HEK293 (cell line): Measurements from ENCODE around the gene TOM1L2.

Source experiments
- CTCF ChIA-PET: fragments of 350-600 bp; formaldehyde crosslinking; extraction: SDS; loops from one replicate; lab custom pipeline; 2021; ENCODE audit warnings: antibody characterized with exemption; lab: Yijun Ruan, JAX
- POLR2A ChIA-PET: fragments of 300-600 bp; formaldehyde crosslinking; extraction: SDS; loops from one replicate; lab custom pipeline; 2020; ENCODE audit warnings: antibody characterized with exemption, inconsistent platforms; lab: Yijun Ruan, JAX
- H3K27ac ChIP-seq: fragments of 200-500 bp; sonication (Bioruptor generic); 2 replicates; pipeline ENCODE4 v1.5.1; 2014; ENCODE audit warnings: low read depth, low read length, control low read depth, inconsistent platforms; ENCODE audit errors: extremely low read depth
- H3K36me3 ChIP-seq, 2 experiments: fragments of 200-500 bp in 1 of 2; sonication (Bioruptor generic) in 1 of 2; 1 replicate in 1 of 2; 2 replicates in 1 of 2; pipeline ENCODE4 v1.5.1; 2014 to 2017; ENCODE audit warnings: inconsistent platforms in 2 of 2, low read length in 2 of 2; ENCODE audit not compliant: control insufficient read depth in 2 of 2, insufficient read depth in 1 of 2
- H3K4me1 ChIP-seq: fragments of 200-500 bp; sonication (Bioruptor generic); 2 replicates; pipeline ENCODE4 v1.5.1; 2014; ENCODE audit warnings: mild to moderate bottlenecking, low read length, inconsistent platforms; ENCODE audit not compliant: control insufficient read depth, insufficient read depth
- H3K4me3 ChIP-seq: 2 replicates; pipeline ENCODE4 v1.5.1; 2011; ENCODE audit warnings: low read depth, mild to moderate bottlenecking, control low read depth, low read length, moderate library complexity
- H3K9me3 ChIP-seq: fragments of 200-500 bp; sonication (Bioruptor generic); 2 replicates; pipeline ENCODE4 v1.5.1; 2014; ENCODE audit warnings: low read depth, low read length, inconsistent platforms; ENCODE audit not compliant: control insufficient read depth, insufficient read depth
- FEZF1 ChIP-seq: fragments of 450-650 bp; formaldehyde crosslinking; IDR thresholded peaks from 2 replicates; pipeline ENCODE4 v1.5.1; 2016; ENCODE audit warnings: missing biosample characterization, missing genetic modification characterization
- IKZF3 ChIP-seq: fragments of 450-650 bp; IDR thresholded peaks from 2 replicates; pipeline ENCODE4 v1.5.0; 2018; ENCODE audit warnings: missing biosample characterization, mild to moderate bottlenecking, missing genetic modification characterization, moderate library complexity
- KLF7 ChIP-seq: fragments of 450-650 bp; formaldehyde crosslinking; IDR thresholded peaks from 2 replicates; pipeline ENCODE4 v1.5.1; 2016; ENCODE audit warnings: missing biosample characterization, missing genetic modification characterization, borderline replicate concordance
- KLF9 ChIP-seq: fragments of 450-650 bp; formaldehyde crosslinking; IDR thresholded peaks from 2 replicates; pipeline ENCODE4 v1.5.1; 2016; ENCODE audit warnings: missing biosample characterization, missing genetic modification characterization, low read depth
- SP2 ChIP-seq: fragments of 450-650 bp; formaldehyde crosslinking; IDR thresholded peaks from 2 replicates; pipeline ENCODE4 v1.5.1; 2016; ENCODE audit warnings: missing biosample characterization, missing genetic modification characterization
- YY2 ChIP-seq: fragments of 450-650 bp; formaldehyde crosslinking; IDR thresholded peaks from 2 replicates; pipeline ENCODE4 v1.5.1; 2016; ENCODE audit warnings: missing biosample characterization, missing genetic modification characterization
- ZBTB21 ChIP-seq: fragments of 450-650 bp; formaldehyde crosslinking; IDR thresholded peaks from 2 replicates; pipeline ENCODE4 v1.5.1; 2017; ENCODE audit warnings: missing biosample characterization, missing genetic modification characterization
- ZEB2 ChIP-seq: fragments of 450-650 bp; formaldehyde crosslinking; IDR thresholded peaks from 2 replicates; pipeline ENCODE4 v1.5.1; 2016; ENCODE audit warnings: missing biosample characterization, missing genetic modification characterization
- ZFHX2 ChIP-seq: fragments of 450-650 bp; formaldehyde crosslinking; conservative IDR thresholded peaks from 2 replicates; pipeline ENCODE4 v1.5.1; 2016; ENCODE audit warnings: missing biosample characterization, missing genetic modification characterization
- ZFP3 ChIP-seq: fragments of 450-650 bp; formaldehyde crosslinking; IDR thresholded peaks from 2 replicates; pipeline ENCODE4 v1.5.1; 2016; ENCODE audit warnings: low read depth, missing biosample characterization, missing genetic modification characterization
- ZNF10 ChIP-seq: fragments of 450-650 bp; formaldehyde crosslinking; IDR thresholded peaks from 2 replicates; pipeline ENCODE4 v1.5.1; 2017; ENCODE audit warnings: missing biosample characterization, missing genetic modification characterization
- ZNF157 ChIP-seq: fragments of 450-650 bp; formaldehyde crosslinking; IDR thresholded peaks from 2 replicates; pipeline ENCODE4 v1.5.1; 2016; ENCODE audit warnings: missing biosample characterization, missing genetic modification characterization
- ZNF23 ChIP-seq: fragments of 450-650 bp; formaldehyde crosslinking; IDR thresholded peaks from 2 replicates; pipeline ENCODE4 v1.5.1; 2016; ENCODE audit warnings: missing biosample characterization, missing genetic modification characterization, borderline replicate concordance
- ZNF501 ChIP-seq: fragments of 450-650 bp; formaldehyde crosslinking; IDR thresholded peaks from 2 replicates; pipeline ENCODE4 v1.5.1; 2016; ENCODE audit warnings: missing biosample characterization, missing genetic modification characterization
- ZNF707 ChIP-seq: fragments of 450-650 bp; formaldehyde crosslinking; IDR thresholded peaks from 2 replicates; pipeline ENCODE4 v1.5.1; 2016; ENCODE audit warnings: missing biosample characterization, missing genetic modification characterization
- ZNF830 ChIP-seq: fragments of 450-650 bp; IDR thresholded peaks from 2 replicates; pipeline ENCODE4 v1.5.0; 2018; ENCODE audit warnings: missing biosample characterization, missing genetic modification characterization, low read depth, mild to moderate bottlenecking, moderate library complexity
- TF ChIP-seq, protein P1 (sequence below): fragments of 450-650 bp; formaldehyde crosslinking; IDR thresholded peaks from 2 replicates; pipeline ENCODE4 v1.5.1; 2016; ENCODE audit warnings: missing biosample characterization, missing genetic modification characterization
- TF ChIP-seq, protein P2 (sequence below): fragments of 450-650 bp; formaldehyde crosslinking; IDR thresholded peaks from 2 replicates; pipeline ENCODE4 v1.5.1; 2016; ENCODE audit warnings: missing biosample characterization, missing genetic modification characterization
- TF ChIP-seq, protein P3 (sequence below): fragments of 450-650 bp; formaldehyde crosslinking; conservative IDR thresholded peaks from 2 replicates; pipeline ENCODE4 v1.5.1; 2016; ENCODE audit warnings: low read depth, missing biosample characterization, missing genetic modification characterization
- TF ChIP-seq, protein P4 (sequence below): fragments of 450-650 bp; formaldehyde crosslinking; IDR thresholded peaks from 2 replicates; pipeline ENCODE4 v1.5.1; 2016; ENCODE audit warnings: missing biosample characterization, missing genetic modification characterization
- TF ChIP-seq, protein P5 (sequence below): fragments of 450-650 bp; formaldehyde crosslinking; IDR thresholded peaks from 2 replicates; pipeline ENCODE4 v1.5.1; 2016; ENCODE audit warnings: missing biosample characterization, missing genetic modification characterization
- TF ChIP-seq, protein P6 (sequence below): fragments of 450-650 bp; formaldehyde crosslinking; optimal IDR thresholded peaks from 2 replicates; pipeline ENCODE3; 2016; ENCODE audit warnings: missing biosample characterization, mild to moderate bottlenecking, missing genetic modification characterization

Gene TOM1L2

DNA sequence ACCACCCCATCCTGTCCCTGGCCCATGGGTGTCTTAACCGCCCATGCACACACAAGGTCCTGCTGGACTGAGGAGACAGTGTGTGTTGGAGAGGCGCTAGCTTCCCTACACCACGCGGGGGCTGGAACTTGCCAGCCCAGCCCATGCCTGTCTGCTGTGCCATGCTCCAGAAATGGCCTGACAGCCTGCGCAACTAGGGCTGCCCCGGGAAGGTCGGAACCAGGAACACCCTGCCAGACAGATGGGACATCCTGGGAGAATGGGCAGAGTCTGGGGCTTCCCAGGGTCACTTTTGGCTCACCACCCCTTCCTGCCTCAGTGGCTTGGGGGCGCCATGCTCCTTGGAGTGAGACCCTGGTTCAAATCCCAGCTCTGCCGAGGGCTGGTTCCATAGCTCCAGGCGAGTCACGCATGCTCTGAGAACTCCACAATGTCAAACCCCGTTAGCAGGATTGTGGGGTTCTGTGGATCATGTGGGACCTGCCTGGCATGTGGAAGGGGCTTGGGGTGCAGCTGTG lies 171.6 kb downstream of the TOM1L2 start:
- CTCF ChIA-PET, result interaction anchor here (0.6 to 2.0 kb wide), 3 partner anchors 59 to 125 kb away, joined by 3 to 8 read pairs (median 4); no protein-coding TSS in a partner anchor
- Histone ChIP-seq H3K4me3 (no peak overlapping the region), H3K36me3 (peaks cover 3 to 71% of the 10 kb centered on the region in 2 experiments; a peak in 2 of 3 replicates), H3K4me1 (no peaks in the 10 kb centered on the region), H3K9me3 (no peaks in the 10 kb centered on the region), H3K27ac (no peak overlapping the region)
- POLR2A ChIA-PET, result interaction anchor here (0.6 kb wide), 1 partner anchor 1631 kb away, joined by 4 read pairs; no protein-coding TSS in a partner anchor
- no peak for TF ChIP-seq KLF9
- TF ChIP-seq, protein P1, sequence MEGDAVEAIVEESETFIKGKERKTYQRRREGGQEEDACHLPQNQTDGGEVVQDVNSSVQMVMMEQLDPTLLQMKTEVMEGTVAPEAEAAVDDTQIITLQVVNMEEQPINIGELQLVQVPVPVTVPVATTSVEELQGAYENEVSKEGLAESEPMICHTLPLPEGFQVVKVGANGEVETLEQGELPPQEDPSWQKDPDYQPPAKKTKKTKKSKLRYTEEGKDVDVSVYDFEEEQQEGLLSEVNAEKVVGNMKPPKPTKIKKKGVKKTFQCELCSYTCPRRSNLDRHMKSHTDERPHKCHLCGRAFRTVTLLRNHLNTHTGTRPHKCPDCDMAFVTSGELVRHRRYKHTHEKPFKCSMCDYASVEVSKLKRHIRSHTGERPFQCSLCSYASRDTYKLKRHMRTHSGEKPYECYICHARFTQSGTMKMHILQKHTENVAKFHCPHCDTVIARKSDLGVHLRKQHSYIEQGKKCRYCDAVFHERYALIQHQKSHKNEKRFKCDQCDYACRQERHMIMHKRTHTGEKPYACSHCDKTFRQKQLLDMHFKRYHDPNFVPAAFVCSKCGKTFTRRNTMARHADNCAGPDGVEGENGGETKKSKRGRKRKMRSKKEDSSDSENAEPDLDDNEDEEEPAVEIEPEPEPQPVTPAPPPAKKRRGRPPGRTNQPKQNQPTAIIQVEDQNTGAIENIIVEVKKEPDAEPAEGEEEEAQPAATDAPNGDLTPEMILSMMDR, result peak; percentile 28; the same call in 1 of the 2 replicates

DNA sequence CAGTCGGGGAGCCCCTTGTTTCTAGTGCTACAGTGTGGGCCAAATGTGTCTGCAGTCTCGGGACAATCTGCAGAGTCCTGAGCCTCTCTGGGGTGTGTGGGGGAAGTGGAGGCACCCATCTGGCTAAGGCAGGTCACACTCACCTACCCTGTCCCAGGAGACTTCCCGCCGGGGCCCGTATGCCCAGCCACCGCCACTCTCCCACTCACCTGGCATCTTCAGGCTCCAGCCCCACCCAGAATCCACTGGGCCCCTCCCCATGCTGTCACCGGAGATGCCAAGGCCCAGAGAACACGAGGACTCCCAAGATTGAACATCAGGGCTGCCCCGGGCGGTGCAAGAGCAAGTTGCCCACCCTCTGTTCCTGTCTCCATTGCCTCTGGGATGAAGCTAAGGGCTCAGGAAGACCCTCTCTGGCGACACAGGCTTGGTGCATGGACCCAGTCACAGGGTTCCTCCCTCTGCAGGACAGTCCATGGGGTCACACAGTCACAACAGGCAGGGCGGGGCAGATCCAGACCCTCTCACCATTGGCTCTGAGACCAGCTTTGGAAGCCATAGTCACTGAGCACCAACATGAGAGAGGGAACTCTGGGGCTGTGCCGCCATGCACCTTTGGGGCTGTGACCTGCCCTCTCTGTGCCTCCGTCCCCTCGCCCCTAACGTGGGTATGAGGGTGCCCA lies 173.5 kb downstream of the TOM1L2 start:
- H3K36me3 ChIP-seq, result peaks cover 3 to 75% of the 10 kb centered on the region in 2 experiments; a peak in 2 of 3 replicates
- TF ChIP-seq ZNF10 (no peak), FEZF1 (tag by site-specific recombination) (no peak), ZBTB21 (tag by site-specific recombination) (no peak), ZNF707 (tag by site-specific recombination) (no peak), ZNF23 (tag by site-specific recombination) (no peak), IKZF3 (no peak), ZNF830 (no peak), SP2 (no peak), KLF7 (no peak), ZFHX2 (tag by site-specific recombination) (no peak), ZNF501 (no peak), YY2 (tag by site-specific recombination) (no peak), ZFP3 (no peak), ZNF157 (tag by site-specific recombination) (no peak), ZEB2 (tag by site-specific recombination) (no peak)
- TF ChIP-seq, protein P2, sequence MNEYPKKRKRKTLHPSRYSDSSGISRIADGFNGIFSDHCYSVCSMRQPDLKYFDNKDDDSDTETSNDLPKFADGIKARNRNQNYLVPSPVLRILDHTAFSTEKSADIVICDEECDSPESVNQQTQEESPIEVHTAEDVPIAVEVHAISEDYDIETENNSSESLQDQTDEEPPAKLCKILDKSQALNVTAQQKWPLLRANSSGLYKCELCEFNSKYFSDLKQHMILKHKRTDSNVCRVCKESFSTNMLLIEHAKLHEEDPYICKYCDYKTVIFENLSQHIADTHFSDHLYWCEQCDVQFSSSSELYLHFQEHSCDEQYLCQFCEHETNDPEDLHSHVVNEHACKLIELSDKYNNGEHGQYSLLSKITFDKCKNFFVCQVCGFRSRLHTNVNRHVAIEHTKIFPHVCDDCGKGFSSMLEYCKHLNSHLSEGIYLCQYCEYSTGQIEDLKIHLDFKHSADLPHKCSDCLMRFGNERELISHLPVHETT, result no peak
- TF ChIP-seq, protein P3, sequence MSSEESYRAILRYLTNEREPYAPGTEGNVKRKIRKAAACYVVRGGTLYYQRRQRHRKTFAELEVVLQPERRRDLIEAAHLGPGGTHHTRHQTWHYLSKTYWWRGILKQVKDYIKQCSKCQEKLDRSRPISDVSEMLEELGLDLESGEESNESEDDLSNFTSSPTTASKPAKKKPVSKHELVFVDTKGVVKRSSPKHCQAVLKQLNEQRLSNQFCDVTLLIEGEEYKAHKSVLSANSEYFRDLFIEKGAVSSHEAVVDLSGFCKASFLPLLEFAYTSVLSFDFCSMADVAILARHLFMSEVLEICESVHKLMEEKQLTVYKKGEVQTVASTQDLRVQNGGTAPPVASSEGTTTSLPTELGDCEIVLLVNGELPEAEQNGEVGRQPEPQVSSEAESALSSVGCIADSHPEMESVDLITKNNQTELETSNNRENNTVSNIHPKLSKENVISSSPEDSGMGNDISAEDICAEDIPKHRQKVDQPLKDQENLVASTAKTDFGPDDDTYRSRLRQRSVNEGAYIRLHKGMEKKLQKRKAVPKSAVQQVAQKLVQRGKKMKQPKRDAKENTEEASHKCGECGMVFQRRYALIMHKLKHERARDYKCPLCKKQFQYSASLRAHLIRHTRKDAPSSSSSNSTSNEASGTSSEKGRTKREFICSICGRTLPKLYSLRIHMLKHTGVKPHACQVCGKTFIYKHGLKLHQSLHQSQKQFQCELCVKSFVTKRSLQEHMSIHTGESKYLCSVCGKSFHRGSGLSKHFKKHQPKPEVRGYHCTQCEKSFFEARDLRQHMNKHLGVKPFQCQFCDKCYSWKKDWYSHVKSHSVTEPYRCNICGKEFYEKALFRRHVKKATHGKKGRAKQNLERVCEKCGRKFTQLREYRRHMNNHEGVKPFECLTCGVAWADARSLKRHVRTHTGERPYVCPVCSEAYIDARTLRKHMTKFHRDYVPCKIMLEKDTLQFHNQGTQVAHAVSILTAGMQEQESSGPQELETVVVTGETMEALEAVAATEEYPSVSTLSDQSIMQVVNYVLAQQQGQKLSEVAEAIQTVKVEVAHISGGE (tag by site-specific recombination), result no peak
- TF ChIP-seq, protein P4, sequence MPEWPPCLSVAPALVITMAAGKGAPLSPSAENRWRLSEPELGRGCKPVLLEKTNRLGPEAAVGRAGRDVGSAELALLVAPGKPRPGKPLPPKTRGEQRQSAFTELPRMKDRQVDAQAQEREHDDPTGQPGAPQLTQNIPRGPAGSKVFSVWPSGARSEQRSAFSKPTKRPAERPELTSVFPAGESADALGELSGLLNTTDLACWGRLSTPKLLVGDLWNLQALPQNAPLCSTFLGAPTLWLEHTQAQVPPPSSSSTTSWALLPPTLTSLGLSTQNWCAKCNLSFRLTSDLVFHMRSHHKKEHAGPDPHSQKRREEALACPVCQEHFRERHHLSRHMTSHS, result no peak
- TF ChIP-seq, protein P5, sequence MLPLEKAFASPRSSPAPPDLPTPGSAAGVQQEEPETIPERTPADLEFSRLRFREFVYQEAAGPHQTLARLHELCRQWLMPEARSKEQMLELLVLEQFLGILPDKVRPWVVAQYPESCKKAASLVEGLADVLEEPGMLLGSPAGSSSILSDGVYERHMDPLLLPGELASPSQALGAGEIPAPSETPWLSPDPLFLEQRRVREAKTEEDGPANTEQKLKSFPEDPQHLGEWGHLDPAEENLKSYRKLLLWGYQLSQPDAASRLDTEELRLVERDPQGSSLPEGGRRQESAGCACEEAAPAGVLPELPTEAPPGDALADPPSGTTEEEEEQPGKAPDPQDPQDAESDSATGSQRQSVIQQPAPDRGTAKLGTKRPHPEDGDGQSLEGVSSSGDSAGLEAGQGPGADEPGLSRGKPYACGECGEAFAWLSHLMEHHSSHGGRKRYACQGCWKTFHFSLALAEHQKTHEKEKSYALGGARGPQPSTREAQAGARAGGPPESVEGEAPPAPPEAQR, result no peak
- TF ChIP-seq, protein P6, sequence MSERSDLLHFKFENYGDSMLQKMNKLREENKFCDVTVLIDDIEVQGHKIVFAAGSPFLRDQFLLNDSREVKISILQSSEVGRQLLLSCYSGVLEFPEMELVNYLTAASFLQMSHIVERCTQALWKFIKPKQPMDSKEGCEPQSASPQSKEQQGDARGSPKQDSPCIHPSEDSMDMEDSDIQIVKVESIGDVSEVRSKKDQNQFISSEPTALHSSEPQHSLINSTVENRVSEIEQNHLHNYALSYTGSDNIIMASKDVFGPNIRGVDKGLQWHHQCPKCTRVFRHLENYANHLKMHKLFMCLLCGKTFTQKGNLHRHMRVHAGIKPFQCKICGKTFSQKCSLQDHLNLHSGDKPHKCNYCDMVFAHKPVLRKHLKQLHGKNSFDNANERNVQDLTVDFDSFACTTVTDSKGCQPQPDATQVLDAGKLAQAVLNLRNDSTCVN (tag by site-specific recombination), result no peak
- TF ChIP-seq, all 188 proteins: peak for 0
- Histone ChIP-seq H3K27ac (no peak overlapping the region), H3K9me3 (no peaks in the 10 kb centered on the region), H3K4me1 (no peaks in the 10 kb centered on the region), H3K4me3 (no peak overlapping the region)
- CTCF ChIA-PET, result interaction anchor here (0.6 kb wide), 1 partner anchor 45 kb away, joined by 3 read pairs; no protein-coding TSS in a partner anchor
- POLR2A ChIA-PET, result no interaction called here
